ENCODE results near the gene SCPEP1. TPM values are rescaled to one million over a fixed set of nuclear protein-coding genes. Genes with fewer than 3 reads are reported as not detected.

SCPEP1 gene
- total RNA-seq, 1 donor from 2014 or later = 18.1 TPM

- Mint-ChIP-seq H3K27ac (no peak overlapping the region), H3K27me3 (ENCODE audit: low read depth) (peaks cover 52% of the 10 kb centered on the region), H3K36me3 (ENCODE audit: low read depth) (no peaks in the 10 kb centered on the region), H3K4me3 (ENCODE audit: low read depth) (no peak overlapping the region), H3K4me1 (ENCODE audit: low read depth) (no peaks in the 10 kb centered on the region), H3K9me3 (no peaks in the 10 kb centered on the region)
- intact Hi-C loops (cut with micrococcal nuclease) = no loop called here
- no peak for DNase-seq (ENCODE audit: low spot score)
These were observed 59.5 kb downstream of the SCPEP1 start for GRCh38 chr17:57037411-57037810.

GRCh38 chr17:57038486-57038885 is 60.6 kb downstream of the SCPEP1 start:
- Mint-ChIP-seq H3K27ac (no peak overlapping the region), H3K4me3 (ENCODE audit: low read depth) (no peak overlapping the region), H3K27me3 (ENCODE audit: low read depth) (peaks cover 61% of the 10 kb centered on the region), H3K36me3 (ENCODE audit: low read depth) (no peaks in the 10 kb centered on the region), H3K4me1 (ENCODE audit: low read depth) (no peaks in the 10 kb centered on the region), H3K9me3 (no peaks in the 10 kb centered on the region)
- intact Hi-C loops (cut with micrococcal nuclease) = no loop called here
- DNase-seq (ENCODE audit: low spot score) = no peak

GRCh38 chr17:57040571-57040970 is 62.6 kb downstream of the SCPEP1 start:
- intact Hi-C loops (cut with micrococcal nuclease) = no loop called here
- DNase-seq (ENCODE audit: low spot score) = no peak
- H3K27ac Mint-ChIP-seq = no peak overlapping the region
- no peak overlapping the region for H3K4me3 Mint-ChIP-seq (ENCODE audit: low read depth)
- H3K9me3 Mint-ChIP-seq = no peaks in the 10 kb centered on the region
- peaks cover 72% of the 10 kb centered on the region for H3K27me3 Mint-ChIP-seq (ENCODE audit: low read depth)
- H3K4me1 Mint-ChIP-seq (ENCODE audit: low read depth) = peaks cover 3% of the 10 kb centered on the region
- H3K36me3 Mint-ChIP-seq (ENCODE audit: low read depth) = no peaks in the 10 kb centered on the region

- H3K9me3 Mint-ChIP-seq = no peaks in the 10 kb centered on the region
- H3K4me3 Mint-ChIP-seq (ENCODE audit: low read depth) = no peak overlapping the region
- DNase-seq (ENCODE audit: low spot score) = no peak
- intact Hi-C loops (cut with micrococcal nuclease) = no loop called here
- H3K27me3 Mint-ChIP-seq (ENCODE audit: low read depth) = peaks cover 68% of the 10 kb centered on the region
- peaks cover 21% of the 10 kb centered on the region for H3K4me1 Mint-ChIP-seq (ENCODE audit: low read depth)
- H3K27ac Mint-ChIP-seq = no peak overlapping the region
- no peaks in the 10 kb centered on the region for H3K36me3 Mint-ChIP-seq (ENCODE audit: low read depth)
These were observed 65.3 kb downstream of the SCPEP1 start for GRCh38 chr17:57043276-57043675.

- H3K9me3 Mint-ChIP-seq = no peaks in the 10 kb centered on the region
- H3K27me3 Mint-ChIP-seq (ENCODE audit: low read depth) = peaks cover 62% of the 10 kb centered on the region
- no peak overlapping the region for H3K27ac Mint-ChIP-seq
- H3K4me3 Mint-ChIP-seq (ENCODE audit: low read depth) = peak overlapping the region; percentile 30
- DNase-seq (ENCODE audit: low spot score) = no peak
- intact Hi-C loops (cut with micrococcal nuclease) = no loop called here
- peaks cover 21% of the 10 kb centered on the region for H3K4me1 Mint-ChIP-seq (ENCODE audit: low read depth)
- no peaks in the 10 kb centered on the region for H3K36me3 Mint-ChIP-seq (ENCODE audit: low read depth)
These were observed 67.3 kb downstream of the SCPEP1 start for GRCh38 chr17:57044976-57045867.

- Mint-ChIP-seq H3K27ac (peak overlapping the region; percentile 55), H3K9me3 (no peaks in the 10 kb centered on the region), H3K4me3 (ENCODE audit: low read depth) (peak overlapping the region; percentile 65), H3K36me3 (ENCODE audit: low read depth) (no peaks in the 10 kb centered on the region), H3K27me3 (ENCODE audit: low read depth) (peaks cover 63% of the 10 kb centered on the region), H3K4me1 (ENCODE audit: low read depth) (peaks cover 21% of the 10 kb centered on the region)
- intact Hi-C loops (cut with micrococcal nuclease) = no loop called here
- DNase-seq (ENCODE audit: low spot score) = peak; percentile 19
These were observed 68.2 kb downstream of the SCPEP1 start for GRCh38 chr17:57045868-57046704.

- Mint-ChIP-seq H3K4me1 (ENCODE audit: low read depth) (peaks cover 21% of the 10 kb centered on the region), H3K4me3 (ENCODE audit: low read depth) (peak overlapping the region; percentile 30), H3K27ac (no peak overlapping the region), H3K36me3 (ENCODE audit: low read depth) (no peaks in the 10 kb centered on the region), H3K27me3 (ENCODE audit: low read depth) (peaks cover 60% of the 10 kb centered on the region), H3K9me3 (no peaks in the 10 kb centered on the region)
- DNase-seq (ENCODE audit: low spot score) = no peak
- intact Hi-C loops (cut with micrococcal nuclease) = no loop called here
These were observed 68.8 kb downstream of the SCPEP1 start for GRCh38 chr17:57046749-57047148.

- no peak overlapping the region for H3K4me3 Mint-ChIP-seq (ENCODE audit: low read depth)
- H3K27ac Mint-ChIP-seq = no peak overlapping the region
- peaks cover 21% of the 10 kb centered on the region for H3K4me1 Mint-ChIP-seq (ENCODE audit: low read depth)
- H3K9me3 Mint-ChIP-seq = no peaks in the 10 kb centered on the region
- DNase-seq (ENCODE audit: low spot score) = no peak
- H3K27me3 Mint-ChIP-seq (ENCODE audit: low read depth) = peaks cover 51% of the 10 kb centered on the region
- H3K36me3 Mint-ChIP-seq (ENCODE audit: low read depth) = no peaks in the 10 kb centered on the region
- intact Hi-C loops (cut with micrococcal nuclease) = no loop called here
These were observed 70.2 kb downstream of the SCPEP1 start for GRCh38 chr17:57048096-57048495.

- Mint-ChIP-seq H3K27me3 (ENCODE audit: low read depth) (peaks cover 41% of the 10 kb centered on the region), H3K4me3 (ENCODE audit: low read depth) (no peak overlapping the region), H3K9me3 (no peaks in the 10 kb centered on the region), H3K4me1 (ENCODE audit: low read depth) (peaks cover 21% of the 10 kb centered on the region), H3K27ac (no peak overlapping the region), H3K36me3 (ENCODE audit: low read depth) (no peaks in the 10 kb centered on the region)
- intact Hi-C loops (cut with micrococcal nuclease) = no loop called here
- DNase-seq (ENCODE audit: low spot score) = no peak
These were observed 72.4 kb downstream of the SCPEP1 start for GRCh38 chr17:57050306-57050705.

GRCh38 chr17:57051886-57052361 is 74.0 kb downstream of the SCPEP1 start:
- H3K27ac Mint-ChIP-seq = no peak overlapping the region
- H3K4me1 Mint-ChIP-seq (ENCODE audit: low read depth) = peaks cover 12% of the 10 kb centered on the region
- H3K27me3 Mint-ChIP-seq (ENCODE audit: low read depth) = peaks cover 31% of the 10 kb centered on the region
- no peak overlapping the region for H3K4me3 Mint-ChIP-seq (ENCODE audit: low read depth)
- DNase-seq (ENCODE audit: low spot score) = no peak
- intact Hi-C loops (cut with micrococcal nuclease) = no loop called here
- no peaks in the 10 kb centered on the region for H3K36me3 Mint-ChIP-seq (ENCODE audit: low read depth)
- H3K9me3 Mint-ChIP-seq = no peaks in the 10 kb centered on the region

Other genes starting within 250 kb of the SCPEP1 start
- 3.7 and 4.2 TPM in 2 replicates for gene C17orf67, start 144.2 kb upstream of the SCPEP1 start, total RNA-seq
- gene DGKE, start 144.0 kb upstream of the SCPEP1 start, total RNA-seq = 26.5 and 28.9 TPM in 2 replicates
- 76.5 and 85.9 TPM in 2 replicates for gene TRIM25, start 64.1 kb upstream of the SCPEP1 start, total RNA-seq
- gene COIL, start 17.1 kb upstream of the SCPEP1 start, total RNA-seq = 20.3 and 23.1 TPM in 2 replicates
- 38.7 and 45.0 TPM in 2 replicates for gene AKAP1, start 107.1 kb downstream of the SCPEP1 start, total RNA-seq